H1 (cell line): ENCODE data around the gene FAM114A2.

ENCODE experiments used
- EP300 ChIP-seq, 2 experiments: IDR thresholded peaks; 1 replicate in 1 of 2; 2 replicates in 1 of 2; pipeline ENCODE4 v1.6.1; 2011 to 2012; ENCODE audit warnings: low read depth in 2 of 2, low read length in 2 of 2, mild to moderate bottlenecking in 2 of 2, borderline replicate concordance in 1 of 2, inconsistent platforms in 1 of 2, moderate library complexity in 1 of 2
- EZH2 ChIP-seq: fragments of 200-600 bp; sonication (generic); IDR thresholded peaks from 2 replicates; pipeline ENCODE4 v1.7.1; 2012; ENCODE audit warnings: low read depth, mild to moderate bottlenecking, moderate library complexity, low read length, inconsistent platforms; ENCODE audit not compliant: severe bottlenecking
- GABPA ChIP-seq: IDR thresholded peaks from 2 replicates; pipeline ENCODE4 v1.6.1; 2011; ENCODE audit warnings: mild to moderate bottlenecking, low read length, moderate library complexity, borderline replicate concordance; ENCODE audit not compliant: insufficient read depth
- JUN ChIP-seq: IDR thresholded peaks from 2 replicates; pipeline ENCODE4 v1.6.1; 2011; ENCODE audit warnings: low read depth, mild to moderate bottlenecking, improper control_type of control experiment, low read length
- POLR2A ChIP-seq, 2 experiments: IDR thresholded peaks; 1 replicate in 1 of 2; 2 replicates in 1 of 2; pipeline ENCODE4 v1.6.1; 2011; ENCODE audit warnings: low read depth in 2 of 2, low read length in 2 of 2, mild to moderate bottlenecking in 2 of 2; ENCODE audit errors: control extremely low read depth in 1 of 2
- POLR2AphosphoS5 ChIP-seq: IDR thresholded peaks from 2 replicates; pipeline ENCODE4 v1.6.1; 2011; ENCODE audit warnings: low read depth, low read length
- TAF1 ChIP-seq: IDR thresholded peaks from 2 replicates; pipeline ENCODE4 v1.6.1; 2011; ENCODE audit warnings: mild to moderate bottlenecking, low read depth, low read length
- YY1 ChIP-seq: IDR thresholded peaks from 2 replicates; pipeline ENCODE4 v1.6.1; 2011; ENCODE audit warnings: low read depth, mild to moderate bottlenecking, low read length
- TF ChIP-seq, protein P1 (sequence below), 3 experiments: IDR thresholded peaks; 1 replicate in 2 of 3; 2 replicates in 1 of 3; pipeline versions ENCODE4 v1.5.1 to v1.6.1; 2011; ENCODE audit warnings: low read length in 3 of 3, mild to moderate bottlenecking in 3 of 3, inconsistent platforms in 2 of 3, low read depth in 1 of 3, moderate library complexity in 1 of 3; ENCODE audit not compliant: insufficient read depth in 1 of 3; ENCODE audit errors: control extremely low read depth in 1 of 3

DNA sequence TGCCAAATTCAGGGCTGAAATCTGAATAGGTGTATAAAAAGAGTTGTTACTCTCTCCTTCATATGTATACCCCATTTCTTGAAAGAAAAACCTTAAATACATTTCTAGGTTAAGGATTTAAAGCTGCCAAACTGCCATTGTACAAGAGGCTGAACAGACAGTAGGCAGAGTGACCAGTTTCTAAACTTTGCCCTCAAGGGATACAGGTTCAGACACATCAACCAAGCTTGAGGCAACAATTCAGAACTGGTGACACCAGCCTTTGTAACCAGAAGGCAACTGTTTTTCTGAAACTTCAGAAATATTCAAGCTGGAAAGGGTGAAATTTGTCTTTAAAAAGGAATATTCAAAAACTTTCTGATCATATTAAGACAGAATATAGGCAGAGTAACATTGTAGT lies 47.5 kb downstream of the FAM114A2 start:
- TF ChIP-seq, protein P1, sequence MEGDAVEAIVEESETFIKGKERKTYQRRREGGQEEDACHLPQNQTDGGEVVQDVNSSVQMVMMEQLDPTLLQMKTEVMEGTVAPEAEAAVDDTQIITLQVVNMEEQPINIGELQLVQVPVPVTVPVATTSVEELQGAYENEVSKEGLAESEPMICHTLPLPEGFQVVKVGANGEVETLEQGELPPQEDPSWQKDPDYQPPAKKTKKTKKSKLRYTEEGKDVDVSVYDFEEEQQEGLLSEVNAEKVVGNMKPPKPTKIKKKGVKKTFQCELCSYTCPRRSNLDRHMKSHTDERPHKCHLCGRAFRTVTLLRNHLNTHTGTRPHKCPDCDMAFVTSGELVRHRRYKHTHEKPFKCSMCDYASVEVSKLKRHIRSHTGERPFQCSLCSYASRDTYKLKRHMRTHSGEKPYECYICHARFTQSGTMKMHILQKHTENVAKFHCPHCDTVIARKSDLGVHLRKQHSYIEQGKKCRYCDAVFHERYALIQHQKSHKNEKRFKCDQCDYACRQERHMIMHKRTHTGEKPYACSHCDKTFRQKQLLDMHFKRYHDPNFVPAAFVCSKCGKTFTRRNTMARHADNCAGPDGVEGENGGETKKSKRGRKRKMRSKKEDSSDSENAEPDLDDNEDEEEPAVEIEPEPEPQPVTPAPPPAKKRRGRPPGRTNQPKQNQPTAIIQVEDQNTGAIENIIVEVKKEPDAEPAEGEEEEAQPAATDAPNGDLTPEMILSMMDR (IDR thresholded peaks at IDR 0.05; ENCODE audit: control extremely low read depth in 1 of 3, insufficient read depth in 1 of 3, low read depth in 1 of 3, low read length in 3 of 3), result no peak
- no peak for TF ChIP-seq POLR2AphosphoS5
- no peak for TF ChIP-seq YY1
- TF ChIP-seq JUN, result no peak
- no peak for TF ChIP-seq EP300 (IDR thresholded peaks at IDR 0.05; ENCODE audit: borderline replicate concordance in 1 of 2, low read depth in 2 of 2, low read length in 2 of 2)
- TF ChIP-seq POLR2A (IDR thresholded peaks at IDR 0.05; ENCODE audit: control extremely low read depth in 1 of 2, low read depth in 2 of 2, low read length in 2 of 2), result no peak
- TF ChIP-seq TAF1, result no peak
- TF ChIP-seq EZH2, result no peak
- TF ChIP-seq GABPA, result no peak
